ENCODE measurements around the gene MACROD2. TPM values are rescaled to one million over a fixed set of nuclear protein-coding genes. Genes with fewer than 3 reads are reported as not detected.
A peak's percentile ranks its signal among the peaks of the same experiment; 100 is the strongest.

MACROD2 gene
- total RNA-seq, 1 donor from 2014 or later: 2.4 TPM

GRCh38 chr20:15638816-15639215, 1643.5 kb downstream of the MACROD2 start:
- H3K27me3 Mint-ChIP-seq (ENCODE audit: low read depth, unreplicated experiment): peaks cover 4% of the 10 kb centered on the region

GRCh38 chr20:15639839-15640238, 1644.5 kb downstream of the MACROD2 start:
- DNase-seq (ENCODE audit: low read depth) (no peak), FAIRE-seq (no peak)
- Histone ChIP-seq H3K4me1 (ENCODE audit: insufficient read depth, low read length) (no peaks in the 10 kb centered on the region), H3K36me3 (ENCODE audit: insufficient read depth, low read length) (no peaks in the 10 kb centered on the region), H4K20me1 (ENCODE audit: insufficient read depth, low read length) (no peaks in the 10 kb centered on the region), H3K9ac (ENCODE audit: low read length) (no peak overlapping the region), H3K27ac (ENCODE audit: low read depth, low read length) (no peak overlapping the region), H3K4me3 (ENCODE audit: insufficient read depth, low read depth, low read length) (no peak overlapping the region), H3K79me2 (ENCODE audit: insufficient read depth, low read length) (no peaks in the 10 kb centered on the region), H3K27me3 (ENCODE audit: insufficient read depth, low read length) (peaks cover 2% of the 10 kb centered on the region), H3K9me3 (ENCODE audit: insufficient read depth, low read depth, low read length) (no peaks in the 10 kb centered on the region), H3K4me2 (ENCODE audit: low read length) (no peak overlapping the region), H2AFZ (ENCODE audit: low read depth, low read length) (no peak overlapping the region)
- Mint-ChIP-seq H3K9me3 (ENCODE audit: unreplicated experiment) (peaks cover 2% of the 10 kb centered on the region), H3K4me3 (ENCODE audit: unreplicated experiment) (no peak overlapping the region), H3K27ac (ENCODE audit: unreplicated experiment) (no peak overlapping the region), H3K4me1 (ENCODE audit: low read depth, unreplicated experiment) (peaks cover 4% of the 10 kb centered on the region), H3K36me3 (ENCODE audit: low read depth, unreplicated experiment) (no peaks in the 10 kb centered on the region), H3K27me3 (ENCODE audit: low read depth, unreplicated experiment) (peaks cover 4% of the 10 kb centered on the region)
- TF ChIP-seq EZH2 (IDR thresholded peaks at IDR 0.05; ENCODE audit: insufficient read depth, low read length): no peak
- no peak for TF ChIP-seq CTCF (IDR thresholded peaks at IDR 0.05; ENCODE audit: insufficient read depth, low read depth, low read length)

More at GRCh38 chr20:15638816-15639215, 1643.5 kb downstream of the MACROD2 start:
- H3K36me3 ChIP-seq (ENCODE audit: insufficient read depth, low read length): no peaks in the 10 kb centered on the region
- H3K9me3 ChIP-seq (ENCODE audit: insufficient read depth, low read depth, low read length): no peaks in the 10 kb centered on the region
- H3K27me3 ChIP-seq (ENCODE audit: insufficient read depth, low read length): peaks cover 2% of the 10 kb centered on the region
- Mint-ChIP-seq H3K27ac (ENCODE audit: unreplicated experiment) (no peak overlapping the region), H3K36me3 (ENCODE audit: low read depth, unreplicated experiment) (no peaks in the 10 kb centered on the region), H3K9me3 (ENCODE audit: unreplicated experiment) (peaks cover 2% of the 10 kb centered on the region), H3K4me1 (ENCODE audit: low read depth, unreplicated experiment) (peaks cover 4% of the 10 kb centered on the region), H3K4me3 (ENCODE audit: unreplicated experiment) (no peak overlapping the region)
- H3K9ac ChIP-seq (ENCODE audit: low read length): no peak overlapping the region
- no peak overlapping the region for H3K27ac ChIP-seq (ENCODE audit: low read depth, low read length)
- no peak overlapping the region for H3K4me3 ChIP-seq (ENCODE audit: insufficient read depth, low read depth, low read length)
- no peaks in the 10 kb centered on the region for H4K20me1 ChIP-seq (ENCODE audit: insufficient read depth, low read length)
- H3K4me1 ChIP-seq (ENCODE audit: insufficient read depth, low read length): no peaks in the 10 kb centered on the region
- no peak overlapping the region for H3K4me2 ChIP-seq (ENCODE audit: low read length)
- no peak overlapping the region for H2AFZ ChIP-seq (ENCODE audit: low read depth, low read length)
- TF ChIP-seq CTCF (IDR thresholded peaks at IDR 0.05; ENCODE audit: insufficient read depth, low read depth, low read length) (no peak), EZH2 (IDR thresholded peaks at IDR 0.05; ENCODE audit: insufficient read depth, low read length) (no peak)
- DNase-seq (ENCODE audit: low read depth) (no peak), FAIRE-seq (no peak)
- no peaks in the 10 kb centered on the region for H3K79me2 ChIP-seq (ENCODE audit: insufficient read depth, low read length)

GRCh38 chr20:15642109-15642508, 1646.8 kb downstream of the MACROD2 start:
- Histone ChIP-seq H2AFZ (ENCODE audit: low read depth, low read length) (peak overlapping the region; percentile 32), H3K79me2 (ENCODE audit: insufficient read depth, low read length) (no peaks in the 10 kb centered on the region), H4K20me1 (ENCODE audit: insufficient read depth, low read length) (no peaks in the 10 kb centered on the region), H3K9me3 (ENCODE audit: insufficient read depth, low read depth, low read length) (no peaks in the 10 kb centered on the region), H3K27ac (ENCODE audit: low read depth, low read length) (no peak overlapping the region), H3K27me3 (ENCODE audit: insufficient read depth, low read length) (peaks cover 2% of the 10 kb centered on the region), H3K4me2 (ENCODE audit: low read length) (no peak overlapping the region), H3K36me3 (ENCODE audit: insufficient read depth, low read length) (no peaks in the 10 kb centered on the region), H3K4me3 (ENCODE audit: insufficient read depth, low read depth, low read length) (no peak overlapping the region), H3K9ac (ENCODE audit: low read length) (no peak overlapping the region), H3K4me1 (ENCODE audit: insufficient read depth, low read length) (no peaks in the 10 kb centered on the region)
- no peak overlapping the region for H3K27ac Mint-ChIP-seq (ENCODE audit: unreplicated experiment)
- no peak overlapping the region for H3K4me3 Mint-ChIP-seq (ENCODE audit: unreplicated experiment)
- TF ChIP-seq CTCF (IDR thresholded peaks at IDR 0.05; ENCODE audit: insufficient read depth, low read depth, low read length): no peak
- TF ChIP-seq EZH2 (IDR thresholded peaks at IDR 0.05; ENCODE audit: insufficient read depth, low read length): no peak
- DNase-seq (ENCODE audit: low read depth) (no peak), FAIRE-seq (no peak)
- H3K4me1 Mint-ChIP-seq (ENCODE audit: low read depth, unreplicated experiment): peaks cover 4% of the 10 kb centered on the region
- peaks cover 2% of the 10 kb centered on the region for H3K9me3 Mint-ChIP-seq (ENCODE audit: unreplicated experiment)
- H3K36me3 Mint-ChIP-seq (ENCODE audit: low read depth, unreplicated experiment): no peaks in the 10 kb centered on the region
- peaks cover 4% of the 10 kb centered on the region for H3K27me3 Mint-ChIP-seq (ENCODE audit: low read depth, unreplicated experiment)
